CD4-positive, CD25-positive, alpha-beta regulatory T cell (primary cell): Measurements from ENCODE around the gene CBY3. TPM values are rescaled to one million over a fixed set of nuclear protein-coding genes. Genes with fewer than 3 reads are reported as not detected.
"Not testable (repeated sequence)": the region's sequence is repeated elsewhere in the genome, so short reads cannot be mapped to it uniquely, and the experiment has no call there.

ENCODE experiments used
- ATAC-seq, 2 donors: fragments of 150-1000 bp; cut with Tn5 transposase; one replicate each; pipeline ENCODE4 v1.10.0; 2021; ENCODE audit warnings: low read depth in 2 of 2, moderate number of reproducible peaks in 2 of 2, moderate library complexity in 1 of 2
- DNase-seq, 3 donors: peaks; one replicate each; pipeline versions ENCODE4 v3.0.0 to v3.0.0-alpha.2; 2012 to 2022; ENCODE audit warnings: mixed read lengths in 1 of 3
- H3K27ac ChIP-seq: one replicate; pipeline ENCODE4 v1.7.0; 2013; ENCODE audit warnings: mild to moderate bottlenecking, low read length; ENCODE audit not compliant: insufficient read depth, poor library complexity, severe bottlenecking
- H3K27me3 ChIP-seq: one replicate; pipeline ENCODE4 v1.7.0; 2013; ENCODE audit warnings: low read length; ENCODE audit not compliant: control insufficient read depth, insufficient read depth
- H3K36me3 ChIP-seq: one replicate; pipeline ENCODE4 v1.7.0; 2013; ENCODE audit warnings: mild to moderate bottlenecking, low read length, moderate library complexity; ENCODE audit not compliant: control insufficient read depth, insufficient read depth
- H3K4me1 ChIP-seq: 2 replicates; pipeline ENCODE4 v1.7.0; 2013; ENCODE audit warnings: mild to moderate bottlenecking, low read length; ENCODE audit not compliant: insufficient read depth, control insufficient read depth, poor library complexity, severe bottlenecking
- H3K4me3 ChIP-seq: one replicate; pipeline ENCODE4 v1.7.0; 2013; ENCODE audit warnings: low read depth, mild to moderate bottlenecking, low read length, moderate library complexity
- H3K9me3 ChIP-seq, 2 experiments: 1 replicate in 1 of 2; 2 replicates in 1 of 2; pipeline ENCODE4 v1.7.0; 2013; ENCODE audit warnings: low read length in 2 of 2, mild to moderate bottlenecking in 1 of 2, moderate library complexity in 1 of 2; ENCODE audit not compliant: control insufficient read depth in 2 of 2
- H3K27ac Mint-ChIP-seq, 3 donors: one replicate each; pipeline ENCODE4 v1.8.0; 2020 to 2022; ENCODE audit warnings: mild to moderate bottlenecking in 3 of 3, mixed read lengths in 3 of 3, moderate library complexity in 2 of 3
- H3K27me3 Mint-ChIP-seq: one replicate; pipeline ENCODE4 v1.8.0; 2022; ENCODE audit warnings: mild to moderate bottlenecking, mixed read lengths
- H3K36me3 Mint-ChIP-seq: one replicate; pipeline ENCODE4 v1.8.0; 2020; ENCODE audit warnings: mixed read lengths
- H3K4me1 Mint-ChIP-seq, 4 donors: one replicate each; pipeline ENCODE4 v1.8.0; 2020 to 2022; ENCODE audit warnings: mixed read lengths in 4 of 4, mild to moderate bottlenecking in 1 of 4
- H3K4me3 Mint-ChIP-seq, 4 donors: one replicate each; pipeline ENCODE4 v1.8.0; 2020 to 2022; ENCODE audit warnings: mild to moderate bottlenecking in 4 of 4, mixed read lengths in 4 of 4, moderate library complexity in 3 of 4
- H3K9me3 Mint-ChIP-seq, 7 donors: one replicate each; pipeline ENCODE4 v1.8.0; 2020 to 2022; ENCODE audit warnings: mixed read lengths in 7 of 7, mild to moderate bottlenecking in 3 of 7, moderate library complexity in 2 of 7
- polyA plus RNA-seq, 4 donors: library from polyadenylated mRNA; unstranded; fragments of 300-500 nt; fragmentation: Illumina TruSeq; gene quantifications; one replicate each; pipeline ENCODE4 v1.2.3, GENCODE V29; 2021
- total RNA-seq: library from RNA; stranded (reverse); gene quantifications from one replicate; pipeline ENCODE4 v1.2.3, GENCODE V29; 2022

Gene CBY3
- total and polyA plus RNA-seq, 5 donors from 2014 or later: 0.70 TPM; not detected in 4

- Histone ChIP-seq H3K36me3 (peaks cover 1% of the 10 kb centered on the region), H3K27ac (peak overlapping the region; percentile 95), H3K9me3 (no peaks in the 10 kb centered on the region), H3K4me1 (peaks cover 47% of the 10 kb centered on the region), H3K27me3 (no peaks in the 10 kb centered on the region), H3K4me3 (peak overlapping the region; percentile 93)
- DNase-seq (peak in 1 of 3 donors; percentile 10), ATAC-seq (no peak)
- H3K36me3 Mint-ChIP-seq: peaks cover 18% of the 10 kb centered on the region
- H3K27me3 Mint-ChIP-seq: peaks cover 5% of the 10 kb centered on the region
- H3K27ac Mint-ChIP-seq: peak overlapping the region; percentile 32 to 99 (median 96)
- no peaks in the 10 kb centered on the region for H3K9me3 Mint-ChIP-seq
- H3K4me1 Mint-ChIP-seq: peaks cover 29 to 68% (median 45%) of the 10 kb centered on the region in 4 donors
- peak overlapping the region; percentile 92 to 97 (median 96) for H3K4me3 Mint-ChIP-seq
These were observed 19.6 kb upstream of the CBY3 start for GRCh38 chr5:179700401-179700918.

- Mint-ChIP-seq H3K4me3 (peak overlapping the region; percentile 92 to 97 (median 96)), H3K27me3 (peaks cover 5% of the 10 kb centered on the region), H3K9me3 (no peaks in the 10 kb centered on the region), H3K4me1 (peaks cover 26 to 63% (median 40%) of the 10 kb centered on the region in 4 donors), H3K36me3 (peaks cover 15% of the 10 kb centered on the region), H3K27ac (peak overlapping the region; percentile 87 to 99 (median 96))
- Histone ChIP-seq H3K27ac (peak overlapping the region; percentile 95), H3K36me3 (no peaks in the 10 kb centered on the region), H3K9me3 (no peaks in the 10 kb centered on the region), H3K4me3 (peak overlapping the region; percentile 93), H3K27me3 (no peaks in the 10 kb centered on the region), H3K4me1 (peaks cover 47% of the 10 kb centered on the region)
- ATAC-seq (no peak), DNase-seq (peak in 1 of 3 donors; percentile 51)
These were observed 18.9 kb upstream of the CBY3 start for GRCh38 chr5:179699616-179700237.

DNA sequence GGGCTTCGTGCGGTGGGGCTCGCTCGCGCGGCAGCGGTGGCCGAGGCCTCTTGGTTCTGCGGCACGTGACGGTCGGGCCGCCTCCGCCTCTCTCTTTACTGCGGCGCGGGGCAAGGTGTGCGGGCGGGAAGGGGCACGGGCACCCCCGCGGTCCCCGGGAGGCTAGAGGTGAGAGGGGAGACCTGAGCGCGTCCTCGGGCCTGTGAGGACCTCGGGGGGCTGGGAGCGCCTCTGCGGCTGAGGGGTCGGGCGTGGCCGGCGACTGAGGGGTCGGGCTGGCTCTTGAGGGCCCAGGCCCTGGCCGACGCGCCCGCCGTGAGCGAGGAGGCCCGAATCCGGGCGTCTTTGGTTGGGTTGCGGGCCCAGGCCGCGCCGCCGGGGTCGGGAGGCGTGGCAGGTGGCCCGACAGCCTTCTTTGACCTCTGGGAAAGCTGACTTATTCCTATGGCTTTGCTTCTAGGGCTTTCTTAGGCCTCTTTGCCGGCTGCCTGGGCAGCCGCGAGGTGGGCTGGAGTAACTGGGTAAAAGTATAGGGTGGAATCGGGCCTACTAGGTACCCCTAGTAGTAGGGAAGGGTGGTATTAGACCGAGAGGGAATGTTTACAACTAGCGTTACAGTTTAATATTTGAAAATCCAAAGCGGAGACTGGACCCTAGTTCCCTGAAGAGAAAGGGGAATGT, 18.2 kb upstream of the CBY3 start, which contains the start of gene CANX:
TSS of gene CANX (plus strand) at position 33 of the 681 bp plus-strand sequence. CDS start 6,715 bp downstream, outside the sequence.
- DNase-seq (no peak), ATAC-seq (no peak)
- peak within 1 kb of the TSS; percentile 96 for H3K4me3 ChIP-seq
- H3K27ac ChIP-seq: peak within 1 kb of the TSS; percentile 95
- Mint-ChIP-seq H3K36me3 (peaks cover 18% of the 10 kb centered on the region), H3K27me3 (peaks cover 5% of the 10 kb centered on the region), H3K9me3 (no peaks in the 10 kb centered on the region), H3K27ac (peak within 1 kb of the TSS; percentile 96 to 100 (median 99)), H3K4me3 (peak within 1 kb of the TSS; percentile 92 to 97 (median 96)), H3K4me1 (peaks cover 31 to 64% (median 43%) of the 10 kb centered on the region in 4 donors)
- H3K36me3 ChIP-seq: no peaks in the 10 kb centered on the region
- H3K27me3 ChIP-seq: no peaks in the 10 kb centered on the region
- no peaks in the 10 kb centered on the region for H3K9me3 ChIP-seq
- H3K4me1 ChIP-seq: peaks cover 47% of the 10 kb centered on the region

GRCh38 chr5:179697993-179698934, 17.4 kb upstream of the CBY3 start:
- no peaks in the 10 kb centered on the region for H3K9me3 Mint-ChIP-seq
- DNase-seq (peak; percentile 99 to 100 (median 99)), ATAC-seq (peak; percentile 90 to 92)
- H3K4me3 ChIP-seq: peak overlapping the region; percentile 96
- peaks cover 11% of the 10 kb centered on the region for H3K36me3 Mint-ChIP-seq
- H3K27ac ChIP-seq: peak overlapping the region; percentile 95
- H3K4me1 Mint-ChIP-seq: peaks cover 25 to 56% (median 36%) of the 10 kb centered on the region in 4 donors
- peaks cover 42% of the 10 kb centered on the region for H3K4me1 ChIP-seq
- no peaks in the 10 kb centered on the region for H3K36me3 ChIP-seq
- peaks cover 5% of the 10 kb centered on the region for H3K27me3 Mint-ChIP-seq
- peak overlapping the region; percentile 92 to 97 (median 96) for H3K4me3 Mint-ChIP-seq
- no peaks in the 10 kb centered on the region for H3K27me3 ChIP-seq
- H3K9me3 ChIP-seq: no peaks in the 10 kb centered on the region
- H3K27ac Mint-ChIP-seq: peak overlapping the region; percentile 96 to 100 (median 99)

GRCh38 chr5:179697543-179697942, 16.7 kb upstream of the CBY3 start:
- not testable (repeated sequence) for H3K36me3 Mint-ChIP-seq

DNA sequence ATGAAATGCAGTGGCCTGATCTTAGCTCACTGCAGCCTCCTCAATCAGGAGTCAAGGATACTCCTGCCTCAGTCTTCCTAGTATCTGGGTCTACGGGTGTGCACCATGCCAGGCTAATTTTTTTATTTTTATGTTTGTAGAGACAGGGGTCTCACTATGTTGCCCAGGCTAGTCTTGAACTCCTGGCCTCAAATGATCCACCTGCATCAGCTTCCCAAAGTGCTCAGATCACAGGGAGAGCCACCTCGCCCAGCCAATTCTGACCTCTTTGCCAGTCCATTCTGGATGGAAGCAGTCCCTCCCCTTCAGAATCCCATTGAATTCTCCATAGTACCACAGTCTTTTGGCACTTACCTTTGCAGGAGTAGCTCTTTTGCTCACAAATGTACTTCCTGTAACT, 16.3 kb upstream of the CBY3 start:
- Histone ChIP-seq H3K9me3 (no peaks in the 10 kb centered on the region), H3K36me3 (no peaks in the 10 kb centered on the region), H3K4me3 (peak overlapping the region; percentile 32), H3K27ac (peak overlapping the region; percentile 95), H3K27me3 (no peaks in the 10 kb centered on the region), H3K4me1 (peaks cover 40% of the 10 kb centered on the region)
- Mint-ChIP-seq H3K27me3 (peaks cover 5% of the 10 kb centered on the region), H3K4me3 (peak overlapping the region; percentile 48 to 97 (median 94)), H3K27ac (peak overlapping the region; percentile 82 to 99 (median 96)), H3K36me3 (peaks cover 6% of the 10 kb centered on the region), H3K4me1 (peaks cover 21 to 45% (median 30%) of the 10 kb centered on the region in 4 donors), H3K9me3 (no peaks in the 10 kb centered on the region)
- ATAC-seq (no peak), DNase-seq (no peak)

More at GRCh38 chr5:179697543-179697942, 16.7 kb upstream of the CBY3 start:
- not testable (repeated sequence) for H3K27me3 Mint-ChIP-seq, H3K36me3 ChIP-seq, H3K9me3 ChIP-seq, ATAC-seq, DNase-seq, H3K9me3 Mint-ChIP-seq, H3K27me3 ChIP-seq
- H3K27ac ChIP-seq: peak overlapping the region; percentile 95
- peaks cover 42% of the 10 kb centered on the region for H3K4me1 ChIP-seq
- H3K27ac Mint-ChIP-seq: peak overlapping the region; percentile 82 to 99 (median 96)
- H3K4me3 Mint-ChIP-seq: peak overlapping the region; percentile 92 to 97 (median 96)
- H3K4me1 Mint-ChIP-seq: peaks cover 24 to 50% (median 34%) of the 10 kb centered on the region in 4 donors
- peak overlapping the region; percentile 96 for H3K4me3 ChIP-seq

GRCh38 chr5:179696603-179697002, 15.8 kb upstream of the CBY3 start:
- no peak for ATAC-seq
- Mint-ChIP-seq H3K36me3 (peaks cover 4% of the 10 kb centered on the region), H3K27ac (peak overlapping the region; percentile 32 to 96 (median 90)), H3K27me3 (peaks cover 5% of the 10 kb centered on the region), H3K9me3 (no peaks in the 10 kb centered on the region), H3K4me3 (peak overlapping the region; percentile 5 to 70 (median 32)), H3K4me1 (peaks cover 21 to 43% (median 29%) of the 10 kb centered on the region in 4 donors)
- Histone ChIP-seq H3K27ac (peak overlapping the region; percentile 33), H3K4me3 (peak overlapping the region; percentile 1), H3K4me1 (peaks cover 34% of the 10 kb centered on the region), H3K36me3 (no peaks in the 10 kb centered on the region), H3K9me3 (no peaks in the 10 kb centered on the region), H3K27me3 (no peaks in the 10 kb centered on the region)
- DNase-seq: peak in 1 of 3 donors; percentile 41
